H1 (cell line): ENCODE measurements around the gene CHPF2. TPM values are rescaled to one million over a fixed set of nuclear protein-coding genes. Genes with fewer than 3 reads are reported as not detected.

Experiments
- CTCF ChIA-PET: fragments of 300-600 bp; sonication (Branson Sonifier 250); formaldehyde crosslinking; loops from one replicate; lab custom pipeline; 2021; ENCODE audit not compliant: partially characterized antibody; lab: Charles Lee
- POLR2A ChIA-PET: fragments of 300-600 bp; sonication (Branson Sonifier 250); formaldehyde crosslinking; loops from one replicate; lab custom pipeline; 2021; ENCODE audit warnings: inconsistent platforms; ENCODE audit not compliant: partially characterized antibody; lab: Charles Lee
- DNase-seq, 2 experiments: peaks; one replicate each; pipeline versions ENCODE4 v3.0.0 to v3.0.0-alpha.2; 2010 to 2022; ENCODE audit warnings: low spot score in 2 of 2, low read depth in 1 of 2, mixed read lengths in 1 of 2
- FAIRE-seq: peaks from 2 replicates; lab custom pipeline; 2011; peaks lifted over from hg19 to GRCh38; lab: Jason Lieb, UNC
- H2AFZ ChIP-seq: 2 replicates; pipeline ENCODE4 v1.8.1; 2012; ENCODE audit warnings: low read length, inconsistent platforms
- H2AK5ac ChIP-seq: 2 replicates; pipeline ENCODE4 v1.6.1; 2013; ENCODE audit warnings: low read depth, low read length
- H2BK120ac ChIP-seq: replicated peaks from 2 replicates; pipeline ENCODE3; 2013; ENCODE audit warnings: low read depth, low read length, inconsistent platforms
- H2BK12ac ChIP-seq: 2 replicates; pipeline ENCODE4 v1.6.1; 2013; ENCODE audit warnings: low read depth, low read length
- H2BK15ac ChIP-seq: 2 replicates; pipeline ENCODE4 v1.6.1; 2013; ENCODE audit warnings: low read length
- H2BK20ac ChIP-seq: 2 replicates; pipeline ENCODE4 v1.6.1; 2013; ENCODE audit warnings: low read length
- H2BK5ac ChIP-seq: 2 replicates; pipeline ENCODE4 v1.6.1; 2013; ENCODE audit warnings: low read depth, low read length
- H3K14ac ChIP-seq: 2 replicates; pipeline ENCODE4 v1.6.1; 2013; ENCODE audit warnings: inconsistent platforms; ENCODE audit not compliant: insufficient read length
- H3K18ac ChIP-seq: 2 replicates; pipeline ENCODE4 v1.6.1; 2013; ENCODE audit warnings: low read length; ENCODE audit errors: extremely low read depth
- H3K23ac ChIP-seq: 2 replicates; pipeline ENCODE4 v1.6.1; 2013; ENCODE audit warnings: inconsistent platforms; ENCODE audit not compliant: insufficient read length
- H3K23me2 ChIP-seq: 2 replicates; pipeline ENCODE4 v1.6.1; 2013; ENCODE audit warnings: low read depth, low read length
- H3K27ac ChIP-seq: 2 replicates; pipeline ENCODE4 v1.6.1; 2011; ENCODE audit warnings: low read depth, low read length, inconsistent platforms
- H3K27me3 ChIP-seq, 4 experiments: replicated peaks in 1 of 4; 1 replicate in 1 of 4; 2 replicates in 3 of 4; pipeline versions ENCODE4 v1.6.1 to v1.8.1; 2011 to 2013; ENCODE audit warnings: low read length in 3 of 4, mild to moderate bottlenecking in 3 of 4, inconsistent platforms in 2 of 4, mixed read lengths in 2 of 4, moderate library complexity in 1 of 4; ENCODE audit not compliant: control insufficient read depth in 3 of 4, insufficient read depth in 3 of 4; ENCODE audit errors: extremely low read depth in 1 of 4
- H3K36me3 ChIP-seq, 4 experiments: 2 replicates each; pipeline versions ENCODE4 v1.6.1 to v1.8.1; 2011 to 2013; ENCODE audit warnings: mild to moderate bottlenecking in 4 of 4, low read length in 3 of 4, moderate library complexity in 2 of 4, control low read depth in 1 of 4, inconsistent platforms in 1 of 4; ENCODE audit not compliant: insufficient read depth in 4 of 4, control insufficient read depth in 2 of 4
- H3K4ac ChIP-seq: replicated peaks from 2 replicates; pipeline ENCODE3; 2013; ENCODE audit warnings: low read length, low read depth, mixed read lengths, inconsistent platforms; ENCODE audit not compliant: insufficient read length
- H3K4me1 ChIP-seq, 4 experiments: replicated peaks in 1 of 4; 1 replicate in 1 of 4; 2 replicates in 3 of 4; pipeline versions ENCODE4 v1.6.1 to v1.8.1; 2011 to 2013; ENCODE audit warnings: low read length in 3 of 4, inconsistent platforms in 2 of 4, mixed read lengths in 1 of 4; ENCODE audit not compliant: insufficient read depth in 4 of 4, control insufficient read depth in 3 of 4
- H3K4me2 ChIP-seq, 2 experiments: 2 replicates each; pipeline versions ENCODE4 v1.6.1 to v1.8.1; 2011 to 2013; ENCODE audit warnings: low read depth in 2 of 2, low read length in 2 of 2, control low read depth in 1 of 2, inconsistent platforms in 1 of 2, mild to moderate bottlenecking in 1 of 2; ENCODE audit not compliant: insufficient read depth in 1 of 2
- H3K4me3 ChIP-seq, 4 experiments: fragments of 200-600, 300-600 bp in 1 of 4; sonication (generic), shearing (Covaris generic), sonication (Bioruptor Twin) in 1 of 4; 2 replicates each; pipeline versions ENCODE4 v1.5.1 to v1.8.1; 2011 to 2016; ENCODE audit warnings: low read length in 4 of 4, low read depth in 3 of 4, control low read depth in 2 of 4, inconsistent platforms in 2 of 4, mild to moderate bottlenecking in 2 of 4, mixed read lengths in 1 of 4, moderate library complexity in 1 of 4; ENCODE audit not compliant: insufficient read depth in 2 of 4; ENCODE audit errors: extremely low read depth in 1 of 4
- H3K56ac ChIP-seq: replicated peaks from 2 replicates; pipeline ENCODE3; 2013; ENCODE audit warnings: low read depth, mild to moderate bottlenecking, mixed read lengths, low read length, inconsistent platforms; ENCODE audit not compliant: insufficient read length
- H3K79me1 ChIP-seq: 2 replicates; pipeline ENCODE4 v1.6.1; 2013; ENCODE audit warnings: low read depth, low read length, control low read depth
- H3K79me2 ChIP-seq, 2 experiments: 2 replicates each; pipeline versions ENCODE4 v1.6.1 to v1.8.1; 2012 to 2013; ENCODE audit warnings: low read length in 2 of 2, mild to moderate bottlenecking in 2 of 2, inconsistent platforms in 1 of 2; ENCODE audit not compliant: insufficient read depth in 2 of 2, control insufficient read depth in 1 of 2
- H3K9ac ChIP-seq, 4 experiments: replicated peaks in 1 of 4; 1 replicate in 1 of 4; 2 replicates in 3 of 4; pipeline versions ENCODE4 v1.6.1 to v1.8.1; 2011 to 2013; ENCODE audit warnings: low read depth in 3 of 4, low read length in 3 of 4, control low read depth in 2 of 4, mild to moderate bottlenecking in 2 of 4, moderate library complexity in 2 of 4, inconsistent platforms in 1 of 4; ENCODE audit errors: extremely low read depth in 1 of 4
- H3K9me3 ChIP-seq, 2 experiments: 2 replicates each; pipeline versions ENCODE4 v1.6.1 to v1.8.1; 2012 to 2013; ENCODE audit warnings: mild to moderate bottlenecking in 2 of 2, moderate library complexity in 2 of 2, control low read depth in 1 of 2, inconsistent platforms in 1 of 2, low read depth in 1 of 2, low read length in 1 of 2, mixed read lengths in 1 of 2; ENCODE audit not compliant: insufficient read depth in 2 of 2
- H4K20me1 ChIP-seq, 2 experiments: replicated peaks in 1 of 2; 2 replicates each; pipeline versions ENCODE3 to v1.8.1; 2011 to 2013; ENCODE audit warnings: inconsistent platforms in 2 of 2, low read length in 2 of 2, mild to moderate bottlenecking in 1 of 2; ENCODE audit not compliant: insufficient read depth in 2 of 2, control insufficient read depth in 1 of 2
- H4K5ac ChIP-seq: 2 replicates; pipeline ENCODE4 v1.6.1; 2013; ENCODE audit warnings: low read length, low read depth, mixed read lengths, inconsistent platforms; ENCODE audit not compliant: insufficient read length
- H4K8ac ChIP-seq: 2 replicates; pipeline ENCODE4 v1.8.0; 2013; ENCODE audit warnings: mild to moderate bottlenecking, moderate library complexity, low read length, inconsistent platforms; ENCODE audit not compliant: insufficient read depth; ENCODE audit errors: extremely low read depth
- H4K91ac ChIP-seq: replicated peaks from 2 replicates; pipeline ENCODE3; 2013; ENCODE audit warnings: low read length, mixed read lengths, inconsistent platforms; ENCODE audit not compliant: insufficient read length
- GTF2F1 ChIP-seq: IDR thresholded peaks from 2 replicates; pipeline ENCODE4 v1.6.1; 2012; ENCODE audit warnings: low read depth, low read length, improper control_type of control experiment, borderline replicate concordance
- JUND ChIP-seq: IDR thresholded peaks from 2 replicates; pipeline ENCODE4 v1.6.1; 2011; ENCODE audit warnings: mild to moderate bottlenecking, improper control_type of control experiment, low read length
- RNF2 ChIP-seq: fragments of 200-900, 300-1000 bp; sonication (generic); IDR thresholded peaks from 2 replicates; pipeline ENCODE4 v1.7.1; 2016; ENCODE audit warnings: borderline replicate concordance, low read depth, mild to moderate bottlenecking, antibody characterized with exemption, low read length; ENCODE audit not compliant: poor library complexity, severe bottlenecking; ENCODE audit errors: missing control alignments
- RXRA ChIP-seq: IDR thresholded peaks from 2 replicates; pipeline ENCODE4 v1.6.1; 2011; ENCODE audit warnings: low read depth, mild to moderate bottlenecking, low read length, moderate library complexity; ENCODE audit not compliant: insufficient read depth
- TCF12 ChIP-seq: IDR thresholded peaks from 2 replicates; pipeline ENCODE4 v1.6.1; 2011; ENCODE audit warnings: low read depth, mild to moderate bottlenecking, low read length
- ZNF274 ChIP-seq: IDR thresholded peaks from 2 replicates; pipeline ENCODE4 v1.7.0; 2012; ENCODE audit warnings: low read length, borderline replicate concordance; ENCODE audit errors: extremely low read depth
- WGBS, 2 experiments: shearing (Covaris generic) in 1 of 2; methylation state at CpG; one replicate each; pipeline versions ENCODE4 v1.1.6 to v1.1.7; 2013 to 2015; ENCODE audit warnings: low lambda C conversion rate in 2 of 2, mixed read lengths in 2 of 2, inconsistent platforms in 1 of 2, low coverage in 1 of 2, missing lambda C conversion rate in 1 of 2; ENCODE audit not compliant: insufficient replicate concordance in 2 of 2, insufficient coverage in 1 of 2, insufficient read length in 1 of 2; ENCODE audit errors: extremely low coverage in 1 of 2, missing lambda C conversion rate in 1 of 2; 5-methylcytosine and 5-hydroxymethylcytosine counted together
- polyA plus RNA-seq, 7 experiments: library from polyadenylated mRNA; depleted of rRNA in 3 of 7; stranded (reverse) in 5 of 7; unstranded in 2 of 7; fragments of >200 nt in 5 of 7; fragments of 200-250 nt in 2 of 7; gene quantifications; 1 replicate in 5 of 7; 2 replicates in 1 of 7; 4 replicates in 1 of 7; pipeline versions ENCODE4 v1.2.1 to v1.2.3, GENCODE V29; 2011 to 2013; ENCODE audit warnings: missing spikeins in 2 of 7, mixed read lengths in 2 of 7
- total RNA-seq: library from RNA; stranded (reverse); fragmentation: NEBNext Ultra II Directional; extraction: Animal tissue kit (Norgen Biotek cat#: 25700); gene quantifications from 2 replicates; pipeline ENCODE4 v1.2.1, GENCODE V29; 2021
- TF ChIP-seq, protein P1 (sequence below): IDR thresholded peaks from 2 replicates; pipeline ENCODE4 v1.6.1; 2011; ENCODE audit warnings: low read length, improper control_type of control experiment
- TF ChIP-seq, protein P2 (sequence below): IDR thresholded peaks from 2 replicates; pipeline ENCODE4 v1.6.1; 2012; ENCODE audit warnings: inconsistent platforms

Gene CHPF2
- total and polyA plus RNA-seq, 2 of the 8 experiments (the other 6 are each of a cell fraction or from before 2014, with no cell fraction given), result 14.4 to 20.6 TPM

DNA sequence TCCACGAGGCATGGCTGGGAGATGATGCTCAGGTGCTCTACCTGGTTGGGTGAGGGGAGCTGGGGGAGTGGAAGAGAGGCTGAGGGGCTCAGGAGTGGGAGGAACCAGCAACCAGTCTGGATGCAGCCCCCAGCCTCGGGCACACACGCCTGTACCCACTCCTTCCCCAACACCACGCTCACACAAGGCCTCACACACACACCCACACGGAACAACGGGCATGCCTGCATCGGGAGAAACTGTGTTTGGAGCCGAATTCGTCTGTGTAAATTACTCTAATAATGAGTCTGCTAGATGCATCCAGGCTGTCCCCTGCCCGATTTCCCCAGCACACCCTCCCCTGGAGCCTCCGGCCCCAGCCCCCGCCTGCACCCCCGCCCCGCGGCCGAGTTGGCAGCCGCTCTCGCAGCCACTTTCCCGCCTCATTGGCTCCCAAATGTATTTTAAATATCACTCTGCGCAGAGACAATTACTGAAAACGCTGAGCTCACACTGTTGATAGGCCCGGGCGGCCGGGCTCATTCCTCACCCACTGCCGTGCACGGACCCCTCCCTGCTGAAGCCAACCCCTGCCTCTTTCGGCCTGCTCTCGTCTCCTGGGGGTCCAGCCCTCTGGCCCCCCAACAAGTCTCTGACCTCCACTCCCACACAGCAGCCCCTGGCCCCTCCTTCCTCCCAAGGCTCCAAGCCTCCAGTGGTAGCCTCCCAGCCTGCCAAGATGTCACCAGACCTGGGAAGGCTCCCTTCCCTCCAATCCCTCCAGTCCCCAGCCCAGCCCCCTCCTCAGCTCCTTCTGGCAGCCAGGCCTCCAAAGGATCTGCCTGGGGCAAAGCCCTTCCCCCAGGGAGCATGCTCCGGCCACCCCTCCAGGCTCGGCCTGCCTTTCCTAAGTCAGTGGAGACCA, 33.1 kb upstream of the CHPF2 start:
- H3K9ac ChIP-seq, result no peak overlapping the region
- no peak overlapping the region for H3K23ac ChIP-seq
- DNase-seq (no peak), FAIRE-seq (no peak)
- peak overlapping the region; percentile 52 for H4K91ac ChIP-seq
- 0 out of 2 replicates have a peak overlapping the region, but pooled peaks have one; percentile 16 for H2BK15ac ChIP-seq
- peak overlapping the region; percentile 72; the same call in 1 of the 2 replicates for H2BK20ac ChIP-seq
- H3K79me1 ChIP-seq, result no peaks in the 10 kb centered on the region
- no peak overlapping the region for H3K4me3 ChIP-seq
- H3K27ac ChIP-seq, result no peak overlapping the region
- H3K79me2 ChIP-seq, result no peaks in the 10 kb centered on the region
- ChIA-PET POLR2A (interaction anchor here (0.7 to 2.4 kb wide), 6 partner anchors 11 to 112 kb away, joined by 3 to 13 read pairs (median 4); partner anchors contain the start of genes ABCF2 and H2BK1), CTCF (interaction anchor here (2.0 kb wide), 1 partner anchor 45 kb away, joined by 6 read pairs; no protein-coding TSS in a partner anchor)
- H2BK120ac ChIP-seq, result no peak overlapping the region
- H3K56ac ChIP-seq, result no peak overlapping the region
- no peaks in the 10 kb centered on the region for H3K9me3 ChIP-seq
- peaks cover 5% of the 10 kb centered on the region; the same call in 1 of the 2 replicates for H3K23me2 ChIP-seq
- H3K4ac ChIP-seq, result no peak overlapping the region
- H3K14ac ChIP-seq, result no peak overlapping the region
- H4K20me1 ChIP-seq, result no peaks in the 10 kb centered on the region
- peaks cover 0 to 13% (median 0%) of the 10 kb centered on the region in 4 experiments; a peak in 2 of 7 replicates for H3K27me3 ChIP-seq
- no peak overlapping the region for H3K4me2 ChIP-seq
- no peak overlapping the region for H2AK5ac ChIP-seq
- no peaks in the 10 kb centered on the region for H3K36me3 ChIP-seq
- no peak overlapping the region for H2BK12ac ChIP-seq
- WGBS, 2 experiments, result 94% methylated on average over 19 of the region's 30 CpGs; no CpG with 5 or more reads in 1 of the 2 experiments
- H4K5ac ChIP-seq, result no peak overlapping the region
- H4K8ac ChIP-seq, result peak overlapping the region; percentile 73; the same call in 1 of the 2 replicates
- no peak overlapping the region; the same call in 1 of the 2 replicates for H2AFZ ChIP-seq
- peak overlapping the region; percentile 66; the same call in 1 of the 2 replicates for H2BK5ac ChIP-seq
- peaks cover 0 to 12% (median 3%) of the 10 kb centered on the region in 4 experiments; a peak in 3 of 7 replicates for H3K4me1 ChIP-seq
- peak overlapping the region; percentile 48 for H3K18ac ChIP-seq
- no peak for TF ChIP-seq ZNF274
- TF ChIP-seq, protein P1, sequence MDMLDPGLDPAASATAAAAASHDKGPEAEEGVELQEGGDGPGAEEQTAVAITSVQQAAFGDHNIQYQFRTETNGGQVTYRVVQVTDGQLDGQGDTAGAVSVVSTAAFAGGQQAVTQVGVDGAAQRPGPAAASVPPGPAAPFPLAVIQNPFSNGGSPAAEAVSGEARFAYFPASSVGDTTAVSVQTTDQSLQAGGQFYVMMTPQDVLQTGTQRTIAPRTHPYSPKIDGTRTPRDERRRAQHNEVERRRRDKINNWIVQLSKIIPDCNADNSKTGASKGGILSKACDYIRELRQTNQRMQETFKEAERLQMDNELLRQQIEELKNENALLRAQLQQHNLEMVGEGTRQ, result no peak
- no peak for TF ChIP-seq GTF2F1
- TF ChIP-seq RNF2, result no peak
- TF ChIP-seq TCF12, result no peak
- TF ChIP-seq, protein P2, sequence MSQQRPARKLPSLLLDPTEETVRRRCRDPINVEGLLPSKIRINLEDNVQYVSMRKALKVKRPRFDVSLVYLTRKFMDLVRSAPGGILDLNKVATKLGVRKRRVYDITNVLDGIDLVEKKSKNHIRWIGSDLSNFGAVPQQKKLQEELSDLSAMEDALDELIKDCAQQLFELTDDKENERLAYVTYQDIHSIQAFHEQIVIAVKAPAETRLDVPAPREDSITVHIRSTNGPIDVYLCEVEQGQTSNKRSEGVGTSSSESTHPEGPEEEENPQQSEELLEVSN, result no peak
- no peak for TF ChIP-seq RXRA
- TF ChIP-seq JUND, result no peak
